PFSK-1 (cell line): Measurements from ENCODE around the gene PI4K2A.

Experiments used
- FOXP2 ChIP-seq: optimal IDR thresholded peaks from 2 replicates; pipeline ENCODE3; 2011; ENCODE audit warnings: borderline replicate concordance, control low read depth, inconsistent platforms; ENCODE audit not compliant: insufficient read depth; ENCODE audit errors: extremely low read length, extremely low read depth
- POLR2AphosphoS5 ChIP-seq: IDR thresholded peaks from 2 replicates; pipeline ENCODE4 v1.6.1; 2012; ENCODE audit warnings: low read depth, mild to moderate bottlenecking, control low read depth, low read length, moderate library complexity
- REST ChIP-seq, 2 experiments: IDR thresholded peaks; 2 replicates each; pipeline versions ENCODE4 v1.6.1 to v1.8.0; 2011 to 2012; ENCODE audit warnings: low read depth in 2 of 2, low read length in 2 of 2, control low read depth in 1 of 2, inconsistent platforms in 1 of 2, mild to moderate bottlenecking in 1 of 2, moderate library complexity in 1 of 2; ENCODE audit not compliant: insufficient read depth in 1 of 2
- SIN3A ChIP-seq: IDR thresholded peaks from 2 replicates; pipeline ENCODE4 v1.6.1; 2012; ENCODE audit warnings: mild to moderate bottlenecking, low read length, moderate library complexity, borderline replicate concordance; ENCODE audit not compliant: insufficient read depth
- TAF1 ChIP-seq: IDR thresholded peaks from 2 replicates; pipeline ENCODE4 v1.6.1; 2012; ENCODE audit warnings: low read length, control low read depth, borderline replicate concordance; ENCODE audit not compliant: insufficient read depth

Gene PI4K2A

DNA sequence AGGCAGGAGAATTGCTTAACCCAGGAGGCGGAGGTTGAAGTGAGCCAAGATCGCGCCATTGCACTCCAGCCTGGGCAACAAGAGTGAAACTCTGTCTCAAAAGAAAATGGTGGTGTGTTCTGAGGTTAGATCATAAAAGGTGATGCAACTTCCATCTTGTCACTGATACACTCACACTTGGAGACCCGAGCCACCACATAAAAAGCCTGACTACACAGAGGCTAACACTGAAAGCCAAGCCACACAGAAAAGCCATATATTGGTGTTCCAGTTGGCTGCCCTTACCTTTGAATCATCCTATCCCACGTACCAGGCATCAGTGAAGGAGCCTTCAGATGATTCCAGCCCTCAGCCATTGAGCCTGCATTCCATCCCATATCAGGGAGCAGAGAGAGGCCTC is 11.2 kb upstream of the PI4K2A start:
- TF ChIP-seq REST (IDR thresholded peaks at IDR 0.05; ENCODE audit: insufficient read depth in 1 of 2, low read depth in 2 of 2, low read length in 2 of 2) (no peak), TAF1 (no peak), POLR2AphosphoS5 (no peak), FOXP2 (no peak), SIN3A (no peak)

- TF ChIP-seq REST (IDR thresholded peaks at IDR 0.05; ENCODE audit: insufficient read depth in 1 of 2, low read depth in 2 of 2, low read length in 2 of 2) (no peak), POLR2AphosphoS5 (no peak), TAF1 (no peak), SIN3A (no peak), FOXP2 (no peak)
Measured at GRCh38 chr10:97631098-97631497, 9.4 kb upstream of the PI4K2A start.

DNA sequence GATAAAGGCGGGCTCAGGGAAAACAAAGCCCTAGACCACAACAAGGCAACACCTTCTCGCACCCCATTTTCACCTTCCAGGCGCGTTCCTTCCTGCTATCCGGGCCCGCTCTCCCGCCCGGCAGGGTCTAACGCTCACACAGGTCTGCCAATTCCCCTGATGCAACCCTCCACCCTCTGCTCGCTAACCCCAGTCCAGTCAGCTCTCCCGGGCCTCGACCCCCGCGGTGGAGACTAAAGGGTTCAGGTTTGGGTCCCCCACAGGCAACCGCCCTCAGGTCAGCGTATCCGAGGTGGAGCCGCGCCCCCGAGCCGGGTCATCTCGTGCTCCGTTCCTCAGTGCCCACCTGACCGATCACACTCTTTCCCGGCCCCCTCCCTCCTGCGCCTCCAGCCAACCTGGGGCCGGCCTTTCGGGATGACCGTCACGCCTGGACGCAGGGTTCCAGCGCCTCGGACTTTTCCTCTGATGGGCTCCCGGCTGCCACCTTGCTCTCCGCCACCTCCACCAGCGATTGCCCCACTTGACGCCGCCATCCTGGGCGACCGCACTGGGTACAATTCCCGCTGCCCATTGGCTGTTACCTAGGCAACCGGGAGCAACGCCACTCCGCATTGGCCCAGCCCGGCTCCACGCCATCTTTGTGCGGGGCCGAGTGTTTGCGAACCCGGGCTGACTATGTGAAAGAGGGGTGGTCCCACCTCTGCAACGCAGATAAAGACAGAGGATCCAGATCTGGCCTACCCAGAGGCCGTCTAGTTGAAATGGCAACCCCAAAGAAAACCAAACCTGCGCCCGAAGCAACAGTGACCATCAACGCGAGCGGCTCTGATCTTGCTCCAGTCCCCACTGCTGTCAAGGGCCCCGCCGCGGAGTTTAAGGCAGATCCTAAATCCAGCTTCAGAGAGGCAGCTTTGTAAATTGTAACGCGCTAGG is 7.3 kb upstream of the PI4K2A start, which contains the start of gene MORN4:
Gene MORN4, minus strand, starts transcription at position 552 of the 936 bp plus-strand sequence. CDS start 13,847 bp downstream, outside the sequence.
- TF ChIP-seq TAF1: no peak
- no peak for TF ChIP-seq POLR2AphosphoS5
- peak; percentile 39; the same call in 1 of the 2 replicates for TF ChIP-seq SIN3A
- no peak for TF ChIP-seq REST (IDR thresholded peaks at IDR 0.05; ENCODE audit: insufficient read depth in 1 of 2, low read depth in 2 of 2, low read length in 2 of 2)

GRCh38 chr10:97633921-97634320 is 6.5 kb upstream of the PI4K2A start:
- TF ChIP-seq POLR2AphosphoS5 (no peak), SIN3A (no peak), REST (IDR thresholded peaks at IDR 0.05; ENCODE audit: insufficient read depth in 1 of 2, low read depth in 2 of 2, low read length in 2 of 2) (no peak), TAF1 (no peak), FOXP2 (no peak)
